NOMO-1 treated with dmso at 0.1 percent for 144 hours (cell line): Measurements from ENCODE around the gene FRMD1.

Experiments
- DNase-seq: peaks from one replicate; lab custom pipeline; 2025; ENCODE audit not compliant: unreplicated experiment; lab: John Stamatoyannopoulos, UW

Gene FRMD1

GRCh38 chr6:168078943-168079405 is at the start of gene FRMD1:
TSS of gene FRMD1 (minus strand) at chr6:168079212. CDS start at chr6:168079094, 118 bp downstream.
- DNase-seq: no peak

- DNase-seq: no peak
Measured at GRCh38 chr6:168128006-168128630, 49.1 kb upstream of the FRMD1 start.

DNA sequence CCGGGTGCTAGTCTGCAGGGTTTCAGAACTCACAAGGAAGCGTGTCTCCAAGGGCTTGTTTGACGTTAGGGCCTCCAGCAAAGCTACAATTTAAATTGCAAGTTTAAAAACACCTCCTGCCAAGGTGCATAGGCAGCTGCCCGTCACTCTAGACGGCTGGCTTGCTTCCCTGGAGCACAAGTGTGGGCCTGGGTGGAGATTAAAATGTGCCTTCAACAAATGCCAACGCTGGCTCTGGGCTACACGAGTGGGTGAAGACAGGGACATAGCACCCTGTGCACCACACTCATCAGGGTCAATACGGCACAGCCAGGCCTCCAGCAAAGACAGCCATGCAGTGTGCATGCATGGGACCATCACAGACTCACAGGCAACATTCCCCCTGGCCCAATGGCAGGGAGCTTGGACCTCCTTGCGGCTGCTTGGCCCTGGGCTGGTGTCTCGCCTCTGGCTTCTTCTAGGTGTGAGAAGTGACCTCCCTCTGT is 48.4 kb upstream of the FRMD1 start:
- DNase-seq: no peak

DNA sequence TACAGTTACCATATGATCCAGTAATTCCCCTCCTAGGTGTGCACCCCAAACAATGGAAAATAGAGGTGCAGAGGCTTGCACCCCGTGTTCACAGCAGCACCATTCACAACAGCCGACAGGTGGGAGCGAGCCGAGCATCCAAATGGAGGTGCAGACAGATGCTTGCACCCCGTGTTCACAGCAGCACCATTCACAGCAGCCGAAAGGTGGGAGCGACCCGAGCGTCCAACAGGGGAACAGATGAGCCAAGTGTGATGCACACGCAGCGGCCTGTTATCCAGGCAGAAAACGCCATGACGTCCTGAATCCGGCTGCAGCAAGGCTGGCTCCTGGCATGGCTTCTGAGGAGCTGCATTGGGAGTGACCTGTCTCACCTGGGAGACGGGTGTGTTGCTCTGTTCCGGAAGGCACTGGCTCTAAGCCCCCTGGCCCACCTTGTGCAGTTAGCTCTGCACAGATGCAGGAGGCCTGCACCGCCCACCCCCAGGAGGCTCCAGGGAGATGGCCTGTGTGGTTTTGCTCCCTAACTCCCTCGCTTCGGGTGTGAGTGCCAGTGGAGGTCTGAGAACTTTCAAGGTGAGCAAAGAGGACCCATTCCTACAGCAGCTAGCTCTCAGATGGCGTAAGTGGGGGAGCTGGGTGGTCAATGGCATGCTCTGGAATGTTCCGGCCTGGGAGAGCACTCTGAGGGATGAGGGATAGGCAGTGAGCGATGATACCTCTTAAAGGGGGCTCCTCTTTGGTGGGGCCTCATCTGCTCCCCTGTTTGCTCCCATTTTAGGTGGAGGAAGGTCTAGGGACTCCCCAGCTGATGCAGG is 47.8 kb upstream of the FRMD1 start:
- no peak for DNase-seq

- DNase-seq: no peak
Measured at GRCh38 chr6:168125429-168126001, 46.5 kb upstream of the FRMD1 start.

GRCh38 chr6:168124921-168125320 is 45.9 kb upstream of the FRMD1 start:
- no peak for DNase-seq

- no peak for DNase-seq
Measured at GRCh38 chr6:168124158-168124557, 45.1 kb upstream of the FRMD1 start.

DNA sequence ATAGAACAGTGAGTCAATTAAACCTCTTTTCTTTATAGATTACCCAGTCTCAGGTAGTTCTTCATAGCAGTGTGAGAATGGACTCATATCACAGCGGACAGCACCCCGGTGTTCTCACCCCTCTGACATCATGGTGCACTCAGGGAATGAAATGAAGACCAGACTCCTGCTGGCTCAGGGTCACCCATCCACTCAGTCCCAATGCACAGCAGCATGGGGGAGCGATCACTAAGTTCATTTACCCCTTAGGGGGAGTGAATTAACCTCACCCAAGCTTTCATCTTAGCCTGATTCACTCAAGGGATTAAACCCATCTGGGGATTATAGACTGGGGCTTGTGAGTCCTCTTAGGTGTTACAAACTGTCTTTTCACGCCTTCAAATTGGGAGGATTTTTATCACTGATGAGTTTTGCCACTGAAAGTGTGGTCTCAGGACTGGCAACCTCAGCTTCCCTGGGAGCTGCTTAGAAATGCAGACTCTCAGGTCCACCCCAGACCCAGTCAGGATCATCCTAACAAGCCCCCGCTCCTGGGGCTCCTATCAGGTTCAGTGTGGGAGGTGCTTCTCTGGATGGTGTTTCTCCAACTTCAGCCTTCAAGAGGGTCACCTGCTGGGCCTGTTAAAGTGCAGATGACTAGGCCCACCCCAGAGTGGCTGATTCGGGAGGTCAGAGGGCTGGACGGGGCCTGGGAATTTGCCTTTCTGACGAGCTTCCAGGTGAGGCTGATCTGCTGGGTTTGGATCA is 44.3 kb upstream of the FRMD1 start:
- DNase-seq: no peak

DNA sequence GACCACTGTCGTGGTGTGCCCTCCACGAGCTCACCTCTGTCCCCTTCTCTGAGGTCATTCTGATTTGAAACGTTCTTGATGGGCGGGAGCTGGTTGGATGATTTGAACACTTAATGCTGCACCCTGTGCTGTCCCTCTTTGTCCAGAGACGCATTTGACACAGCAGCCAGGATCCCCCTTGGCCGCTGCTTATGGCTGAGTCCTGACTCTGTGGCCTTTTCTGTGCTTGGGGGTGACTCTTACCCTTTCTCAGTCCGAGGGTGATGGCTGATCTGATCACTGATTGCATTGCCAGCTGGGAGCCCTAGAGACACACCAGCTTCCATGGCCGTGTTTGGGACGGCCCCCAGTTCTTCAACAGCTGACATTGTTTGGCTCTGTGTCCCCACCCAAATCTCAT is 43.5 kb upstream of the FRMD1 start:
- DNase-seq: no peak

- no peak for DNase-seq
Measured at GRCh38 chr6:168122011-168122410, 43.0 kb upstream of the FRMD1 start.

GRCh38 chr6:168121303-168121665 is 42.3 kb upstream of the FRMD1 start:
- no peak for DNase-seq

DNA sequence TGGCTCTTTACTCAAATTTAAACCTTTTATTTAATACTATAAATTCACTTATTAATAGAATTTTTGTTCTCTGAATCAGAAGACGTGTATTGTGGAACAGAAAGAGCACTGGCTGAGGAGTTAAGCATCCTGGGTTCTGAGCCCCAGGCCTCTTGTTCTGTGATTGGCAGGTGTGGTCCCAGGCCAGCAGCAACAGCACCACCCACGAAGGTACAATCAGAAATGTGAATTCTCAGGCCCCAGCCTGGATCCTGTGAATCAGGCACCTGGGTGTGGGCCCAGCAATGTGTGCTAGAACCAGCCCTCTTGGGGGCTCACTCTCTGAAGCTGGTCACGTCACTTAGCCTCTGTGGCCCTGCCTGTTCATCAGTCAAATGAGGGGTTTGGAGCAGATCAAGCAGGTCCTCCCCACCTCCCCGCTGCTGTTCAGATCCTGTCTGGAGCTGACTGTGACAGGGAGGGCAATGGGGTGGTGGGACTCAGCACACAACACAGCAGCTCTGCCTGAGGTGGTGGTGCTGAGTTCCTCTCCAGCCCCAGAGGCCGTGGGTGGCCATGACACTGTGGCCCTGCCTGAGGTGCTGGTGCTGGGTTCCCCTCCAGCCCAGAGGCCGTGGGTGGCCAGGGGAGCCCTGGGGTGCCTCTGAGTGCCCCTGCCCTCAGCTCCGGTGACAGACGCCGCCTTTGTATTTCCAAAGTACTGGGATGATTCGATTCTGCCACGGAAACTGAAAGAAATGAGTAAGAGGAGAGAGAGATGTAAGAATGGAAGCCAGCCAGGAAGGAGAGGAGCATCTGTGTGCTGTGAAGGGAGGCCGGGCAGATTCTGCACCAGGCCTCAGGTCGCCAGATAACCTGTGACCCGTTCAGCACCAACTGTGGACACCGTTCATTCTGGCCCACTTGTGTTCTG is 41.6 kb upstream of the FRMD1 start:
- no peak for DNase-seq

DNA sequence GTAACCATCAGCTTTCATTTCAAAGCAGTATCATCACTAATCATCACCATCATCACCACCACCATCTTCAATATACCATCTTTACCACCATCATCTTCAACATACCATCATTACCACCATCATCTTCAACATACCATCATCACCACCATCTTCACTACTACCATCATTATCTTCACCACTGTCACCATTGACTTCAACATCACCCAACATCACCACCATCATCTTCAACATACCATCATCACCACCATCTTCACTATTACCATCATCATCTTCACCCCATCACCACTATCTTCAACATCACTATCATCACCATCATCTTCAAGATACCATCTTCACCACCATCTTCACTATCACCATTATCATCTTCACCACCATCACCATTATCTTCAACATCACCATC is 40.5 kb upstream of the FRMD1 start:
- no peak for DNase-seq

- DNase-seq: no peak
Measured at GRCh38 chr6:168118935-168119334, 39.9 kb upstream of the FRMD1 start.

- DNase-seq: no peak
Measured at GRCh38 chr6:168117942-168118341, 38.9 kb upstream of the FRMD1 start.

DNA sequence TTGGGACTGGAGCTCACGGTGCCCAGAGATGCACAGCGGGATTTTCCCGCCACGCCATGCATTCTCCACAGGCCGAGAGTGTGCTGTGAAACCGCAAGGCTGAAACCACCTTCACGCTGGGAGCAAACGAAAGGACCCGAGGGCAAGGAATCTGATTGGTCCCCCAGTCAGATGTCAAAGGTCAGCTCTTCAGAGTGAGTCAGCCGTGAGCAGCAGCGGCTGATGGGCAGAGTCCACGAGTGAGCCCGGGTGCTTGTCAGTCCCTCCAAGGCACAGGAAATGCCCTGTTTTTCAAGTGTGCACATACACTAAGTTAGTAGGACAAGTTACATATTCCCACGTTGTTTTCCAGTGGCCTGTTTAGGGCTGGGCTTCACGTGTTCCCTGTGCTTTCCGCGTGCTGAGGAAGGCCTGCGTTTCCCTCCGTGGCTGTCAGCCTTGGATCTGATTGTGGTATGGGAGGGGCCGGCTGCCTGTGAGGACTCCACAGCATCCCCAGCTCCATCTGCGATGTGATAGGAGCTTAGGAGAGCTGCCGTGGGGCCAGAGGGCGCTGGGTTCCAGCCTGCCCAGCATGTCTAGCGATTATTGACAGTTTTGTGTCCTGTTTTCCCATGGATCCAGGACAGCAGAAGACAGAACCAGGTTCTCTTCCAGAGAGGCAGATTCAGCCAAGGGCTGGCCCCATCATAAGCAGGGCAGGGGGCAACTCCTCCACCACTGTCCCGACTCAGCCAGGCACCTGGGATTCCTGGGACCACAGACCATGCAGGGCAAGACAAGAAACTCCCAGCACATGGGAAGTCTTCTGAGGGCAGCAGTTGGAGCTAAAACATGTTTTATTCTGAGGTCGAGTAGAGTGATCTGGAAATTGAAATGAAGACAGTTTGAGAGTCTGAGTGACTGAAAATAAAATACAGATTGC is 38.2 kb upstream of the FRMD1 start:
- no peak for DNase-seq

- no peak for DNase-seq
Measured at GRCh38 chr6:168116438-168116974, 37.5 kb upstream of the FRMD1 start.

- no peak for DNase-seq
Measured at GRCh38 chr6:168115748-168116437, 36.9 kb upstream of the FRMD1 start.
